GM18909 (cell line): Measurements from ENCODE around the gene KIFBP.

Experiments
- ATAC-seq: cut with Tn5 transposase; IDR thresholded peaks from one replicate; pipeline ENCODE4 v1.9.1; 2021; ENCODE audit warnings: mild to moderate bottlenecking; ENCODE audit not compliant: unreplicated experiment, poor library complexity

KIFBP gene

GRCh38 chr10:69048103-69048502 lies 59.5 kb downstream of the KIFBP start:
- ATAC-seq: no peak

- ATAC-seq: no peak
Observed at GRCh38 chr10:69049566-69049961, 61.0 kb downstream of the KIFBP start.

GRCh38 chr10:69051303-69051702 lies 62.7 kb downstream of the KIFBP start:
- no peak for ATAC-seq

GRCh38 chr10:69051710-69052487 lies 63.3 kb downstream of the KIFBP start:
- no peak for ATAC-seq

GRCh38 chr10:69052736-69053135 lies 64.1 kb downstream of the KIFBP start:
- ATAC-seq: no peak

GRCh38 chr10:69055241-69055640 lies 66.6 kb downstream of the KIFBP start:
- ATAC-seq: no peak

GRCh38 chr10:69056129-69056528 lies 67.5 kb downstream of the KIFBP start:
- peak; percentile 45 for ATAC-seq

- ATAC-seq: no peak
Observed at GRCh38 chr10:69056536-69057260, 68.1 kb downstream of the KIFBP start.

GRCh38 chr10:69057261-69057950 lies 68.8 kb downstream of the KIFBP start:
- no peak for ATAC-seq

GRCh38 chr10:69057951-69058297 lies 69.3 kb downstream of the KIFBP start:
- no peak for ATAC-seq

GRCh38 chr10:69060127-69060798 lies 71.7 kb downstream of the KIFBP start:
- ATAC-seq: no peak

GRCh38 chr10:69061305-69062161 lies 72.9 kb downstream of the KIFBP start:
- peak; percentile 68 for ATAC-seq

- no peak for ATAC-seq
Observed at GRCh38 chr10:69062901-69063300, 74.3 kb downstream of the KIFBP start.

- ATAC-seq: no peak
Observed at GRCh38 chr10:69064762-69065328, 76.2 kb downstream of the KIFBP start.

GRCh38 chr10:69065406-69066361 lies 77.1 kb downstream of the KIFBP start:
- peak; percentile 51 for ATAC-seq
